Kidney (tissue), 14 donors: ENCODE data around the gene SOWAHA. TPM values are rescaled to one million over a fixed set of nuclear protein-coding genes. Genes with fewer than 3 reads are reported as not detected.

Source experiments
- DNase-seq, 5 donors: peaks; one replicate each; pipeline ENCODE4 v3.0.0-alpha.2; 2013 to 2020
- FAIRE-seq: peaks from 2 replicates; lab custom pipeline; 2012; peaks lifted over from hg19 to GRCh38; lab: Jason Lieb, UNC
- H3K27ac ChIP-seq, 2 donors: one replicate each; pipeline ENCODE4 v1.7.0; 2013; ENCODE audit warnings: low read depth in 2 of 2, low read length in 2 of 2, inconsistent platforms in 1 of 2
- H3K27me3 ChIP-seq: one replicate; pipeline ENCODE4 v1.7.1; 2013; ENCODE audit warnings: low read length, inconsistent platforms; ENCODE audit not compliant: control insufficient read depth, insufficient read depth
- H3K36me3 ChIP-seq, 3 donors: one replicate each; pipeline versions ENCODE4 v1.7.0 to v1.7.1; 2013; ENCODE audit warnings: low read length in 3 of 3, control low read depth in 1 of 3, inconsistent platforms in 1 of 3; ENCODE audit not compliant: insufficient read depth in 3 of 3, control insufficient read depth in 2 of 3
- H3K4me1 ChIP-seq, 3 donors: one replicate each; pipeline versions ENCODE4 v1.7.0 to v1.7.1; 2013; ENCODE audit warnings: low read length in 3 of 3, inconsistent platforms in 1 of 3, low read depth in 1 of 3; ENCODE audit not compliant: control insufficient read depth in 2 of 3, insufficient read depth in 2 of 3
- H3K4me3 ChIP-seq, 3 donors: one replicate each; pipeline versions ENCODE4 v1.7.0 to v1.8.1; 2013; ENCODE audit warnings: low read length in 3 of 3, control low read depth in 1 of 3, inconsistent platforms in 1 of 3
- H3K9ac ChIP-seq, 3 donors: one replicate each; pipeline versions ENCODE4 v1.7.0 to v1.7.1; 2013; ENCODE audit warnings: low read length in 3 of 3, control low read depth in 1 of 3, inconsistent platforms in 1 of 3
- H3K9me3 ChIP-seq, 3 donors: one replicate each; pipeline versions ENCODE4 v1.7.0 to v1.7.1; 2013; ENCODE audit warnings: low read length in 3 of 3, control low read depth in 1 of 3, inconsistent platforms in 1 of 3; ENCODE audit not compliant: control insufficient read depth in 2 of 3, insufficient read depth in 1 of 3
- intact Hi-C: fragments of 100-400 bp; cut with DNase I; formaldehyde crosslinking; loops from one replicate; pipeline ENCODE4 v1.11.1; 2022
- polyA plus RNA-seq: library from polyadenylated mRNA; stranded (reverse); fragments of 350-450 nt; fragmentation: Illumina TruSeq; extraction: RNeasy Lipid Tissue Mini Kit (QIAGEN cat#74804); gene quantifications from one replicate; pipeline ENCODE4 v1.2.3, GENCODE V29; 2014; ENCODE audit warnings: low read depth, low replicate concordance; ENCODE audit not compliant: insufficient read depth
- total RNA-seq: library from RNA; stranded (reverse); fragmentation: NEBNext Ultra II Directional; extraction: Animal tissue kit (Norgen Biotek cat#: 25700); gene quantifications from one replicate; pipeline ENCODE4 v1.2.1, GENCODE V29; 2021
- TF ChIP-seq, protein P1 (sequence below): IDR thresholded peaks from 3 replicates; pipeline ENCODE4 v1.5.1; 2012; ENCODE audit warnings: mild to moderate bottlenecking, moderate library complexity, borderline replicate concordance; ENCODE audit not compliant: insufficient read depth; ENCODE audit errors: extremely low read depth
- donor health status: control.
- donor health status: control.
- donor health status: control.
- donor health status: control.
- donor health status: control.
- donor health status: DM: yes; HTN: yes; CAD: no.
- donor health status: Normal renal cell carcinoma (clear cell type).

SOWAHA gene
- total and polyA plus RNA-seq, 2 donors from 2014 or later, result 4.1 to 7.1 TPM

- no peak for FAIRE-seq
- no peaks in the 10 kb centered on the region for H3K9me3 ChIP-seq
- peaks cover 5 to 37% (median 27%) of the 10 kb centered on the region in 3 donors for H3K4me1 ChIP-seq
Observed at GRCh38 chr5:132771503-132771998, 41.6 kb upstream of the SOWAHA start.

DNA sequence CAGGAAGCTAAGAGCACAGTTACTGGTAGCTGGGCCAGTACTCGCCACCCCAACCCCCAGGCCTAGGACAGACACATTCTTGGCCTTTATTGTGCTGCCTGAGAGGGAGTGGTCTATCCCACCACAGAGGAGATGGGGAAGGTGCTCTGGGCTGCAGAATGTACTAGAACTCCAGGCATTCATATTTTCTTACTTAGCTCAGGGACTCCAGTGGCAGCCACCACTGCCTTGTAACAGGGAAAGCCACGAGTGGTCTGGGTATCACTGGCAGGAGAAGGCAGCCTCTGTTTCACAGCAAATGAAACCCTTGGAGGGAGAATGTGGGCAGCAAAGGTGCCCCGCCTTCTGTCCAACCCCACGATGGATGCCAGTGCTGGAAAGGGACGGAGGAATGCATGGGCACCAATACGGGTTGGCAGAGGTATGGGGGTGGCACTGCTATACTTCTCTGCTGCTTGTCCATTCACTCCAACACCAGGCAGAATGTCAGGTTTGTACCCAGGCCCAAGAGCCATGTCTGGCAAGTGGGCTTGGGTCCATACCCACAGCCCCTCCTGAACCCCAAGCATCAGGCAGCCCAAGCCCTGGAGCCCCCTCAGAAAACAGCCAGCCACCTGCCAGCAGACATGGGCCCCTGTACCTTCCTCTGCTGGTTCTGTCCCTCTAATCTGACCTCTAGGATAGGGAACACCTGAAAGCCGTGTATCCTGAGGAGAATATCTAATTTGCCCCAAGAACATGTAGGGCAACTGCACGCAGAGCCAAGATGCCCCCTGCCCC is 40.6 kb upstream of the SOWAHA start:
- Histone ChIP-seq H3K36me3 (no peaks in the 10 kb centered on the region), H3K27ac (no peak overlapping the region), H3K4me3 (no peak overlapping the region), H3K4me1 (peaks cover 5 to 30% (median 26%) of the 10 kb centered on the region in 3 donors), H3K9me3 (no peaks in the 10 kb centered on the region), H3K9ac (no peak overlapping the region), H3K27me3 (no peaks in the 10 kb centered on the region)
- no peak for DNase-seq
- TF ChIP-seq, protein P1, sequence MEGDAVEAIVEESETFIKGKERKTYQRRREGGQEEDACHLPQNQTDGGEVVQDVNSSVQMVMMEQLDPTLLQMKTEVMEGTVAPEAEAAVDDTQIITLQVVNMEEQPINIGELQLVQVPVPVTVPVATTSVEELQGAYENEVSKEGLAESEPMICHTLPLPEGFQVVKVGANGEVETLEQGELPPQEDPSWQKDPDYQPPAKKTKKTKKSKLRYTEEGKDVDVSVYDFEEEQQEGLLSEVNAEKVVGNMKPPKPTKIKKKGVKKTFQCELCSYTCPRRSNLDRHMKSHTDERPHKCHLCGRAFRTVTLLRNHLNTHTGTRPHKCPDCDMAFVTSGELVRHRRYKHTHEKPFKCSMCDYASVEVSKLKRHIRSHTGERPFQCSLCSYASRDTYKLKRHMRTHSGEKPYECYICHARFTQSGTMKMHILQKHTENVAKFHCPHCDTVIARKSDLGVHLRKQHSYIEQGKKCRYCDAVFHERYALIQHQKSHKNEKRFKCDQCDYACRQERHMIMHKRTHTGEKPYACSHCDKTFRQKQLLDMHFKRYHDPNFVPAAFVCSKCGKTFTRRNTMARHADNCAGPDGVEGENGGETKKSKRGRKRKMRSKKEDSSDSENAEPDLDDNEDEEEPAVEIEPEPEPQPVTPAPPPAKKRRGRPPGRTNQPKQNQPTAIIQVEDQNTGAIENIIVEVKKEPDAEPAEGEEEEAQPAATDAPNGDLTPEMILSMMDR, result no peak
- intact Hi-C loops, result no loop called here
- no peak for FAIRE-seq

More at GRCh38 chr5:132771503-132771998, 41.6 kb upstream of the SOWAHA start:
- H3K9ac ChIP-seq, result no peak overlapping the region
- H3K4me3 ChIP-seq, result no peak overlapping the region
- no peaks in the 10 kb centered on the region for H3K36me3 ChIP-seq
- TF ChIP-seq, protein P1, result no peak
- no peaks in the 10 kb centered on the region for H3K27me3 ChIP-seq
- intact Hi-C loops, result no loop called here
- H3K27ac ChIP-seq, result peak overlapping the region; percentile 16 to 58
- peak in 4 of 5 donors; percentile 48 to 81 (median 60) for DNase-seq

DNA sequence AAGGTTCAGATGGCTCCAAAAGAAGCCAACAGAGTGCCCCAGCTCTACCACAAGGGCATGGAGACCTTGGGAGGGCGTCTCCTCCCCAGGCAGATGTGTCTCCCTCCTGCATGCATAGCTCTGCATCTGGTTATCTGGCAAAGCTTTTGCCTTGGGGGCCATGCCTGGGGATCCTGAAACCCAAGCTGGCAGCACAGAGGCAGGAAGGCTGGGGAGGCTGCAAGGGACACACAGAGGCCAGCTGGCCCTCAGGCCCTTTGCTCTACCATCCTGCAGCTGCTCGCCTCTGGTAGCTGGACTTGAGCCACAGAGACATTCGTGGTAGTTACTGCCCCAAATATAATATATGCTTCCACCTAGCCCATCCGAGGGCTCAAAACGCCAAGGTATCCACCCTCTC is 40.0 kb upstream of the SOWAHA start:
- TF ChIP-seq, protein P1, result no peak
- no peak for FAIRE-seq
- no peaks in the 10 kb centered on the region for H3K27me3 ChIP-seq
- H3K36me3 ChIP-seq, result no peaks in the 10 kb centered on the region
- H3K27ac ChIP-seq, result no peak overlapping the region
- H3K4me3 ChIP-seq, result no peak overlapping the region
- DNase-seq, result no peak
- H3K9ac ChIP-seq, result no peak overlapping the region
- no peaks in the 10 kb centered on the region for H3K9me3 ChIP-seq
- intact Hi-C loops, result no loop called here
- H3K4me1 ChIP-seq, result peaks cover 5 to 30% (median 22%) of the 10 kb centered on the region in 3 donors
